HG03025 (cell line): ENCODE data around the gene PYGL.
"Not testable (repeated sequence)": the region's sequence is repeated elsewhere in the genome, so short reads cannot be mapped to it uniquely, and the experiment has no call there.

Experiments
- ATAC-seq: cut with Tn5 transposase; IDR thresholded peaks from one replicate; pipeline ENCODE4 v1.9.1; 2021; ENCODE audit warnings: mild to moderate bottlenecking, moderate library complexity; ENCODE audit not compliant: unreplicated experiment, low FRiP score

PYGL gene

DNA sequence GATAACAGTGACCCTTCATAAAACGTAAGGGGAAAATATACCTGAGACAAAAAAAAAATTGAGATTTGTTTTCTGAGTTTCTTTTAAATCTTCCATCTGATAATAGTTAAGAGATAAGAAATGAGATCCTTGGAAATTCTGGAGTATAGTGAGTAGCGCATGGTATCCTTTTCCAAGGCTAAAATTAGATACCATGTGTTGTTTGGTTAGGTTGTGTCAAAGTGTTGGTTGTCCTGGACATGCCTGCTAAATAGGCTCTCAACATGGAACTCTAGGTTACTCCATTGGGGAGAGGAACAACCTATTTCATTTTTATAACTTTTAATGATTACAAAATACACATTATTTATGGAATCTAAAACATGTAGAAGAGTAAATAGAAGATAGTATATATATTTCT lies 14.8 kb downstream of the PYGL start:
- ATAC-seq = no peak

DNA sequence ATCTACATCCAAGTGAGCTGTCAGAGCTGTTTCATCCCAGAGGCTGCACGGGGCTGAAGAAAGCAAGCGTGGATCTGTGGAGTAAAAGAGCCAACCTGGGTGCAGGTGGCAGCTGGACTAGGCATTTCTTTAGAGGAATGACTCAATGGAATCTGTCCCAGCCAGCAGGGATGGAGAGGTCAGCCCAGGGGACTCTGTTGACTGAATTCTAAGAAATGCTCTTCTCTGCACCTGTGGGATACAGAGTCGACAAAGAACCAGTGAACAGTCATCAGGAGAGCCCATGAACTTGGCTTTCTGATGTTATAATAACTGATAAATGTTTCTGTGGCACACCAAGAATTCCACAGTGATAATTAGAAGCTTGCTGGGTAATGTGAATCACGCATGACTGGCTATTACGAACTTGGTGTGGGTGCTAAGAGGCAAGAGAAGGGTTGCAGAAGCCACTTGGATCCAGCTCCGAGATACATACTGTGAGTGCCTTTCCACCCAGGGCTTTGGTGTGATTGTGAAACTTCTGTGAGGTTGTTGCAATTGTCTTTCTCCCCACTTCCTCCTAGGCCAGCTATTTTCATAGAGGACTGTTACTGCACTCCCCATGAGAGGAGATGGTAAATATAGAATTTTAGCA lies 16.2 kb downstream of the PYGL start:
- ATAC-seq = no peak

DNA sequence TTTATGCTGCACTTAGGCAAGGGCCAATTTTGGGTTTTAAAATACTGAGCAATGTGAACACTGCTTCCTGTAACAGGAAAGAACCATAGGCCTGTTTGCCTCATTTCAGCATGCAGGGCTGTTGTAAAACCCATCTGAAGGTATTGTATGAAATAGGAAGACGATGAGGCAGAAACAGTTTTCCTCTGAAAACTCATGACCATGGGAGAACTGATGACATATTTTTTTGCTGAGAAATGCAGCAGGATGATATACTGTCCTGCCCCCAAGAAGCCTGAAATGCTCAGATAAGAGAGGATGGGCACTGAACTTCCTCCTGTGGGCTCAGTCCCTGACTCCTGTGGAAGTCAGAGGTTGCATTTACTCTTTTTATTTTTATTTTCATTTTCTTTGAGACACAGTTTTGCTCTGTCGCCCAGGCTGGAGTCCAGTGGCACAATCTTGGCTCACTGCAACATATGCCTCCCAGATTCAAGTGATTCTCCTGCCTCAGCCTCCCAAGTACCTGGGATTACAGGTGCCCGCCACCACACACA lies 17.4 kb downstream of the PYGL start:
- ATAC-seq = no peak

DNA sequence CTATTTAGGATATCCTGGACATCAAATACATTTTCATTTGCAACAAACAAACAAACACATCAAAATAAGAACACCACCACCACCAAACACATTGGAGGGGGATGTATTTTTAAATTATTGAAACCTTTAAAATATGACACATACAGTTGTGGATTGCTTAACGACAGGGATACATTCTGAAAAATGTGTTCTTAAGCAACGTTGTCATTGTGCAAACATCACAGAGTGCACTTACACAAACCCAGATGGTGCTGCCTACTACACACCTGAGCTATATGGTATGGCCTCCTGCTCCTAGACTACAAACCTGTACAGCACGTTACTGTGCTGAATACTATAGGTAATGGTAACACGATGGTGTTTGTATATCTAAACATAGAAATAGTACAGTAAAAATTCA lies 19.4 kb downstream of the PYGL start:
- no peak for ATAC-seq

DNA sequence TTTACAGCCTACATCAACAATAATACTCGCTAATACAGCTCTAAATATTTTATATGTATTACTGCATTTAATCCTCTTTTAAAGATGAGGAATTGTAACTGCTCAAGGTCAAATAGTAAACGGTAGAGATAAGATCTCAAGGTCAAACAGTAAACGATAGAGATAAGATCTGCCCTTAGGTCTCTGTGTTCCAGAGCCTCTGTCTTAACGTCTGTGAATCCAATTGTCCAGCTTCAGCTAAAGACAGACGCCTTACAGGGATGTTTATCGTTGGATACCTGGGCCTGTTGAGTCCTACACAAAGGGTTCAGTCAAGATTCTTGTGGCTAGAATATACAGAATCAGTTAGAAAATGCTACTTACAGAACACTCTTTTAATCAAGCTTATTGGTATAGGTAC lies 20.0 kb downstream of the PYGL start:
- no peak for ATAC-seq

DNA sequence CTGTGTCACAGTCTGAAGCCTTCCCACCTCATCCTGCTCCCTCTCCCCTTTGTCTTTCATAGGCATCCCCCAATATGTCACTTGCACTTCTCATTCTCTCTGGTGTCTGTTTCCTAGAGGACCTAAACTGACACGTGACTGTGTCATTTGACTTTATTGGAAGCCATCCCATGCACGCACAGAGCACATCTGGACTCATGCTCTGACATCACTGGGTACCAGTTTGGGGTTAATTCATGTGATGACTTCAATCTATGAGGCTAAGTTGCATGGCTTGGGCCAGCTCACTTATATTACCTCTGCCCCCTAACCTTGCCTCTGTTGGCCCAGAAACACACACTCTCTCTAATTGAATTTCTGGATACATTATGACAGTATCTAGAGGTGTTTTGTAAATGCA lies 21.5 kb downstream of the PYGL start:
- no peak for ATAC-seq

DNA sequence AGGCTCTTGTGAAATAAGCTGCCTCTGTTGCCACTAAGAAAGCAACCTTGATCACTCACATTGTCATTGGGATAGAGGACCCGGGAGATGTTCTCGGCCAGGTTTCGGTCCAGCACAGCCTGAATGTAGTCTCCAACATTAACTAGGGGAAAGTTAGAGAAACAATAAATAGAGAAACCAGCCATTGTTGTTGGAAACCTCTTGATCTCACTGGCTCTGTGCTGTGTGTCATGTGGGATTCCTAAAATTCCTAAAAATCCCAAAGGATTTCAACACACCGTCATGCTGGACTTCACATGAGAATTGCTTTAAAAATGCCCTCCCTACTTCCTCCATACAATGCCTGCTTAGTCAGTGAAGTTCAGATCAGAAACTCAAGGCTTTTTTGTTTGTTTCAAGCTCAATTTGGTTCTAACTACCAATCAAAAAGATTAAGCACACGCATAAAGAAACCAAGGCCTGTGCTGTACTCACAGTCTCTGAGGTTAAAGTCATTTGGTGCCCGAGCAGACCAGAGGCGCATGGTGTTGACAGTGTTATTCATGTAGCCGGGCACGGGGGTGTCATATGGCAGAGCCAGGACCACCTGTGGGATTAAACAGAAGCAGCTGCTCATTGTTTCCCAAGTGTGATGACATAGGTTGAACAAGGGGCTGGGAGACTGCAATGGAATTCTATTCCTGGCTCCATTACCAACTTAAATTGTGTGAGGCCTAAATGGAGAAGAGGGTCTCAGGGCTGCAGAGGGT lies 23.6 kb downstream of the PYGL start:
- ATAC-seq = no peak

DNA sequence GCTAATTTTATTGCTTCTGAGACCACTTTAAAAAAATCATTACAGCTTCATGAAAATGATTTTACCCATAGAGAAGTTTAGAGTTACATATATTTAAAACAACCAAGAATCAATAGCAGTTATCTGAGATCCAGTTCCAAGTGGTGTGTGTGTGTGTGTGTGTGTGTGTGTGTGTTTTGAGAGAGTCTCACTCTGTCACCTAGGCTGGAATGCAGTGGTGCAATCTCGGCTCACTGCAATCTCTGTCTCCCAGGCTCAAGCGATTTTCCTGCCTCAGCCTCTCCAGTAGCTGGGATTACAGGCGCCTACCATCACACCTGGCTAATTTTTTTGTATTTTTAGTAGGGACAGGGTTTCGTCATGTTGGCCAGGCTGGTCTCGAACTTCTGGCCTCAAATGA lies 24.8 kb downstream of the PYGL start:
- not testable (repeated sequence) for ATAC-seq

DNA sequence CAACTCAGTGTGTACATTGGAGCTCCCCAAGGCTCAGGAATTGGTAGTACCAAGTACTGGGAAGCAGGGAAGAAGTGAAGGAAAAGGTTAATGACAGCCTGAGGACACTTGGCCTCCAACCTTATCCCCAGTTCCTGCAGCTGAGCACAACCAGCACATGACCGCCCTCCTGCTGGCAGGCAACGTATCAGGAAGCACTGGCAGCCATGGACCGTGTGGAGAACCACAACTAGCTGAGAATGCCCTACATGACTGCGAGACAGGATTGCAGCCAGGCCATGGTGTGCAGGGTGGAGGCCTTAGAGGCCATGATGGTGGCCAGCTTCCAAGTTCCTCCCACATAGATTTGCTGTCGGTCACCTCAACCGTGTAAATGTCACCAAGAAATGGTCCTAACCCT lies 26.8 kb downstream of the PYGL start:
- ATAC-seq = no peak

DNA sequence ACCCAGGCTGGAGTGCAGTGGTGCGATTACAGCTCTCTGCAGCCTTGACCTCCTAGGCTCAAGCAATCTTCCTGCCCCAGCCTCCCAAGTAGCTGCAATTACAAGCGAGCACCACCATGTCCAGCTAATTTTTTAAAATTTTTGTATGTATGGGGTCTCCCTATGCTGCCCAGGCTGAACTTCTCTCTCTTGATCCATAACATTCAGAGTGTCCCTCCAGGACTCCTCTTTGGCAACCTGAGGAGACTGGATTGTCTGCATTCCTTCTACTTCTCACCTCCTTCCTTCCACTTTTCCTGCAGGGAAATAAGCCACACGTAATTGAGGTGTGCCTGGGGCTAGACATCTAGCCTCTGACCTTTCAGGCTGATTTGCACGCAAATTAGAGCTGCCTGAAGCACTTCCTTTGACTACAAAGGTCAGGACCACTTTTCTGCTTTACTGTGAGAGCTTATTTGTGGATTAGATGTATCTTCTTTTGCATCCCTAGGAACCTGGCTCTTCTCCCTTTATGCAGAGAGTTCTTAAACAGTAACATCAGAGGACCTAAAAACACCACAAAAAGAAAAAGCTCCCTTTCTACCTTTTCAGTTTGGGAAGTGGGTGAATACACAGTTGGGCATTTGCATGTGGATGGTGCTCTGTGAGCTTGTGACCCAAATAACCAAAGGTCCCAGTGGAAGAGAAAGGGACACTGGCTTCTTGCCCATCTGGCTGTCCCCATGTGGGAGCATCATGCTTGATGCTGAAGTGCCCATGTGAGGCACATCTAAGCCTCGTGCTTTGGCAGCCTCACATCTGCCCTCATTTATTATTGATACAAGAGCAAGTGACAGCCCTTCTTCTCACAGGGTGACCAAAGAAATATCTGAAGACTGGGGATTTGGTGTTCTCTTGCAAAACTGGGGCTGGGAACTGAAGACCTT lies 33.5 kb downstream of the PYGL start:
- ATAC-seq = no peak

DNA sequence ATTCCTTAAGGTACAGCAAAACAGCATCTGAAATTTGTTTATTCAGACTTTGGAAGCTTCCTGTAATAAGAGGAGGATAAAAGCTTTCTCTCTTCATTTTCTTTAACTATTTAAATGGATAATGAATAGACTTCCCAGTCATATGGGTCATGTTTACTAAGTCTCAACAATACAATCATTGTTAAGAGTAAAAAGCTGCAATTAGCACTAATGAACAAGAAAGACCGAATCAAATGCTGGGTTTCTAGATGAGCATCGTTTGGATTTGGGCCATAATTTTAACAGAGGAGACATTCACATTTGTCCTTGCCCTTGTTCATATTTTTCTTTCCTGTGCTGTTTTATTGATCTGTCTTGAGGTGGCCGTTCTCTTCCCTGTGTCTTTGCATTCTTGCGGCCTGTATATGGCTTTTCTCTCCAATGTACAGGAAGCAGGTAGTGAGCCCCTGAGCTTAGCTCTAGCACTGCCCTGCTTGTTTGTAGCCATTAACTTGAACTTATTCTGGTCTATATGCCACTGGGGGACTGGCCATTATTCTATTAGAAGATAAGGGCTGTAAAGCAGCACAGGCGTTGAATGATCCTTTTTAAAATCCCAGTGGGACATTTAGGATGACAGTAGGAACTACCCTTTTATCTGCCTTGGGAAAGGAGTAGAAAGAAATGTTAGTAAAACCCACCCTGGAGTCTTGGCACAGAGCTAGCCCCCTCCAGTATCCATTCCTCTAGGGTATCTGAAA lies 37.8 kb downstream of the PYGL start:
- no peak for ATAC-seq

DNA sequence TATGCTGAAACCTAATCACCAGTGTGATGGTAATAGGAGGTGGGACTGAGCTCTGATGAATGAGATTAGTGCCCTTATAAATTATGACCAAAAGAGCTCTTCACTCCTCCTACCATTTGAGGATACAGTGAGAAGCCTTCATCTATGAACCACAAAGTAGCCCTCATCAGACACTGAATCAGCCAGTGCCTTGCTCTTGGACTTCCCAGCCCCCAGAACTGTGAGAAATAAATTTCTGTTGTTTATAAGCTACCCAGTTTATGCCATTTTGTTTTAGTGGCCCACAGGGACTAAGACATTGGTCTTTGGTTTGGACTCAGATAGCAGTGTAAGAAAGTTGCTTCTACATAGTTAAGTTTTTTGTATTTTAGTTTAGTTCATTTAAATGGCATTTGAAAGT lies 39.6 kb downstream of the PYGL start:
- no peak for ATAC-seq

DNA sequence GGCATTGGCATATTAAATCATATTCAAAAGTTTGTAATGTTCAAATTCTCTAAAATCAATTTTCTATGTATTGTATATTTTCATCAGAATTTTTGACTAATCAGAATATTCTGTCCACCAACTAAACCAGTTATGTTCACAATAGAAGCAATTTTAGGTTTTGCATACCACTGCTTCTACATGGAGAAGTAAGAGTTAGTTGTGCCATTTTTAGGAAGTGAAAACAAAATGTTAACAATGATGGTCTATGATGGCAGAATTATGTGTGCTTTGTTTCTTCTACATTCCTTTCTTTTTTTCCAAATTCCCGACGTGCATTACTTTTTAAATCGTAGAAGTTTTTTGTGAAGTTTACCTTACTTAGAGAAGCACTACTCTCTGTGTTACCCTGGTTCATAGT lies 42.9 kb downstream of the PYGL start:
- no peak for ATAC-seq

DNA sequence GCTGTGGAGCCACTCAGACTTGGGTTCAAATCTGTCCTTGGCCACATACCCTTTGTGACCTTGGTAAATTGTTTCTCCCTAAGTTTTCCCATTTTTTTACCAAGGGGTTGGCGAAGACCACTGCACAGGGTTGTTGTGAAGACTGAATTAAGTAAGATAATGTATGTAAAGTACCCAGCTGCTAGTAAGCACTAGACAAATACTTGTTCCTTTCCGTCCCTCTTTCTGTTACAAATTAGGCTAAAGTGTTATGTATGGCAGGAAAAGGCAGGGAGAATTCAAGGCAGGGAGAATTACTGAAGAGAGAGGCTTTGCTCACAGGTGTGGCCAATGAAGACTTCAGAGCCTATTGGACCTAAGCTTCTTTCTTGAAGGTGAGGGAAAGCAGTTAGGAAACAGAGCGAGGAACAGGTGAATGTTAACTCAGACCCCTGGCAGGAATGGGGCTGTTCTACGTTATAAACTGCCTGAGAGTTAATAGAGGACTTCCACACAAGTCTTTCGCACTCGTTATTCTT lies 46.6 kb downstream of the PYGL start:
- ATAC-seq = no peak

DNA sequence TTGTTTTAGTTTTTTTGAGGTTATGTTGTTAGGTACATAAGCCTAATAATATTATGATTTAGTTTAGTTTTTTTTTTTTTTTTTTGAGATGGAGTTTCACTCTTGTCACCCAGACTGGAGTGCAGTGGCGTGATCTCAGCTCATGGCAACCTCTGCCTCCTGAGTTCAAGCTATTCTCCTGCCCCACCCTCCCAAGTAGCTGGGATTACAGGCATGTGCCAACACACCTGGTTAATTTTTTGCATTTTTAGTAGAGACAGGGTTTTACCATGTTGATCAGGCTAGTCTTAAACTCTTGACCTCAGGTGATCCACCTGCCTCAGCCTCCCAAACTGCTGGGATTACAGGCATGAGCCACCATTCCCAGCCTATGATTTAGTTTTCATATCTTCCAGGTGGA lies 47.3 kb downstream of the PYGL start:
- ATAC-seq = not testable (repeated sequence)

DNA sequence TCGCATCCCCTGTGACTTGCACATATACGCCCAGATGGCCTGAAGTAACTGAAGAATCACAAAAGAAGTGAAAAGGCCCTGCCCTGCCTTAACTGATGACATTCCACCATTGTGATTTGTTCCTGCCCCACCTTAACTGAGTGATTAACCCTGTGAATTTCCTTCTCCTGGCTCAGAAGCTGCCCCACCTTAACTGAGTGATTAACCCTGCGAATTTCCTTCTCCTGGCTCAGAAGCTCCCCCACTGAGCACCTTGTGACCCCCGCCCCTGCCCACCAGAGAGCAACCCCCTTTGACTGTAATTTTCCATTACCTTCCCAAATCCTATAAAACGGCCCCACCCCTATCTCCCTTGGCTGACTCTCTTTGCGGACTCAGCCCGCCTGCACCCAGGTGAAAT lies 47.9 kb downstream of the PYGL start:
- not testable (repeated sequence) for ATAC-seq

DNA sequence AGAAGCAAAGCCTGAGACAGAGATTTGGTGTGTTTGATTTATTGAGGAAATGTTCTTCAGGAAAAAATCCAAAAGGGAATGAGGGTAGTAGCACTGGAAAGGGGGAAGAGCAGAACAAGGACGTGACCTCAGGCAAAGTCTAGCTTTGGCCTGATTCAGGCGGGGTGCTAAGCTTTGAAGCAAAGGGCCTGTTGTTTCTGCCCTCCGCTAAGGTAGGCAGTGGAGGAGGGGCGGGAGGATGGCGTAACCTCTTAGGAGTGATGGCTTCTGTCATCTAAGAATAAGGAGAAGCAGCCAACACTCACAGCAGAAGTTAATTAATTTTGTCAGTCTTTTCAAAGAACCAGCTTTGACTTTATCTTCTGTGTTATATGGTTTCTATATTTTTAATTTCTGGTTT lies 52.0 kb downstream of the PYGL start:
- ATAC-seq = no peak

DNA sequence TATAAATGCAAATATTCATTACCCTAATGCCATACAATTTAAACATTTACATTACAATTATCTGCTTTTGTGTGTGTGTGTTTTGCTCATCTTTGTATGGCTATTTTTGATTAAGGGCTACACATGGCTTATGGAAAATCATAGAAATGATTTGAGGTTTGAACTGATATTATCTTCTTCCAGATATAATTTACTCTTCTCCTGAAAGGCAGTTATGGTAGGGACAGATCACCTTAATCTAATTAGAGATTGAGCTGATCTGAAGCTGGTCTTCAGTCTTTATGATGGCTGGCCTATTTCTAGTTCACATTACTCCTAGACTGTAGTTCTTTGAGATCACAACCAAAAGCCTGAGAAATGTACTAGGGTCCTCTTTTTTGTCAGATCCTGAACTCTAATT lies 56.8 kb downstream of the PYGL start:
- ATAC-seq = no peak

DNA sequence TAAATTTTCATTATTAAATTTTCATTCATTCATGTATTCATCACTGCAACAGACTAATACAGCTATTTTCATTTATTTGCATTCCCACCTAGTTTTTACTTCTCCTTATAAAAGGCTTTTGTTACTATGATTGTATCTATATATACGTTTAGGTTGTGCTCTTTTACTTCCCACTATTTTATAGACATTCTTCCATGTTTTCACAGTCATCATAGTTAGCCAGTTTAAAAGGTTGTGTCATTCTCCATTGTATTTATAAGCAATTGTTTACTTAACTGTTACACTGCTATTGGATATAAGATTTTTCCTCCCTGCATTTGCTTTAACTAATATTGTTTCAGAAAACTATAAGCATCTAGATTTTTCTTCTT lies 60.5 kb downstream of the PYGL start:
- no peak for ATAC-seq
